IPS DF 4.7 (cell line): ENCODE data around the gene MGLL.
"Not testable (repeated sequence)": the region's sequence is repeated elsewhere in the genome, so short reads cannot be mapped to it uniquely, and the experiment has no call there.

ENCODE experiments used
- DNase-seq: peaks from one replicate; pipeline ENCODE4 v3.0.0-alpha.2; 2013; ENCODE audit warnings: low spot score; ENCODE audit errors: extremely low read depth

Gene MGLL

GRCh38 chr3:127692501-127693335 lies 129.6 kb downstream of the MGLL start:
- no peak for DNase-seq

- no peak for DNase-seq
These were observed 130.3 kb downstream of the MGLL start for GRCh38 chr3:127691974-127692373.

GRCh38 chr3:127691489-127691888 lies 130.8 kb downstream of the MGLL start:
- DNase-seq: no peak

- no peak for DNase-seq
These were observed 131.4 kb downstream of the MGLL start for GRCh38 chr3:127690823-127691452.

GRCh38 chr3:127690106-127690505 lies 132.2 kb downstream of the MGLL start:
- no peak for DNase-seq

GRCh38 chr3:127689266-127689860 lies 133.0 kb downstream of the MGLL start:
- no peak for DNase-seq

- no peak for DNase-seq
These were observed 133.7 kb downstream of the MGLL start for GRCh38 chr3:127688416-127689265.

GRCh38 chr3:127688022-127688415 lies 134.3 kb downstream of the MGLL start:
- no peak for DNase-seq

GRCh38 chr3:127687228-127687737 lies 135.0 kb downstream of the MGLL start:
- DNase-seq: no peak

GRCh38 chr3:127686512-127686894 lies 135.8 kb downstream of the MGLL start:
- DNase-seq: no peak

GRCh38 chr3:127685708-127686511 lies 136.4 kb downstream of the MGLL start:
- DNase-seq: no peak

- DNase-seq: no peak
These were observed 137.2 kb downstream of the MGLL start for GRCh38 chr3:127684871-127685707.

- DNase-seq: no peak
These were observed 139.8 kb downstream of the MGLL start for GRCh38 chr3:127682561-127682960.

GRCh38 chr3:127682175-127682554 lies 140.2 kb downstream of the MGLL start:
- not testable (repeated sequence) for DNase-seq

- DNase-seq: no peak
These were observed 141.5 kb downstream of the MGLL start for GRCh38 chr3:127680798-127681221.

GRCh38 chr3:127680146-127680661 lies 142.1 kb downstream of the MGLL start:
- DNase-seq: no peak

- DNase-seq: no peak
These were observed 142.7 kb downstream of the MGLL start for GRCh38 chr3:127679534-127680145.

GRCh38 chr3:127678611-127679533 lies 143.4 kb downstream of the MGLL start:
- DNase-seq: no peak
